Tibial artery (tissue), 4 donors: ENCODE results near the gene NEMF.
"Not testable (repeated sequence)": the region's sequence is repeated elsewhere in the genome, so short reads cannot be mapped to it uniquely, and the experiment has no call there.

Experiments used
- DNase-seq, 2 donors: peaks; one replicate each; pipeline ENCODE4 v3.0.0-alpha.2; 2019
- H3K27ac ChIP-seq, 2 donors: fragments of 200-600 bp; sonication (generic) in 1 of 2; 1 replicate in 1 of 2; 2 replicates in 1 of 2; pipeline ENCODE4 v1.5.1; 2018 to 2019; ENCODE audit warnings: mild to moderate bottlenecking in 1 of 2
- H3K27me3 ChIP-seq, 2 donors: fragments of 200-600 bp; sonication (generic) in 1 of 2; one replicate each; pipeline versions ENCODE4 v1.5.1 to v1.6.0; 2016 to 2019
- H3K36me3 ChIP-seq, 3 donors: fragments of 200-600 bp; sonication (generic) in 2 of 3; one replicate each; pipeline ENCODE4 v1.5.1; 2016 to 2019; ENCODE audit warnings: mild to moderate bottlenecking in 2 of 3
- H3K4me1 ChIP-seq, 4 donors: fragments of 200-600 bp; sonication (generic) in 2 of 4; 1 replicate in 3 of 4; 2 replicates in 1 of 4; pipeline ENCODE4 v1.5.1; 2016 to 2019
- H3K4me3 ChIP-seq, 2 donors: fragments of 200-600 bp; sonication (generic) in 1 of 2; 1 replicate in 1 of 2; 2 replicates in 1 of 2; pipeline ENCODE4 v1.5.1; 2018 to 2019; ENCODE audit warnings: mild to moderate bottlenecking in 2 of 2
- H3K9me3 ChIP-seq, 3 donors: fragments of 200-600 bp; sonication (generic) in 1 of 3; one replicate each; pipeline ENCODE4 v1.5.1; 2016 to 2019
- CTCF ChIP-seq, 2 experiments: fragments of 200-600 bp in 1 of 2; fragments of 450-650 bp in 1 of 2; IDR thresholded peaks; one replicate each; pipeline ENCODE4 v1.5.1; 2017 to 2019; ENCODE audit warnings: antibody characterized with exemption in 2 of 2, mild to moderate bottlenecking in 1 of 2, moderate library complexity in 1 of 2
- intact Hi-C: fragments of 100-400 bp; cut with DNase I; formaldehyde crosslinking; loops from one replicate; pipeline ENCODE4 v1.15.0; 2023; ENCODE audit warnings: low total_unique reads

The NEMF gene

GRCh38 chr14:49820176-49820575, 32.4 kb downstream of the NEMF start:
- no peak overlapping the region for H3K27ac ChIP-seq
- TF ChIP-seq CTCF (IDR thresholded peaks at IDR 0.05), result no peak
- intact Hi-C loops, result no loop called here
- H3K27me3 ChIP-seq, result no peaks in the 10 kb centered on the region
- no peak for DNase-seq
- no peak overlapping the region for H3K4me3 ChIP-seq
- peaks cover 0 to 7% (median 6%) of the 10 kb centered on the region in 3 donors for H3K9me3 ChIP-seq
- no peaks in the 10 kb centered on the region for H3K4me1 ChIP-seq
- peaks cover 74 to 86% (median 77%) of the 10 kb centered on the region in 3 donors for H3K36me3 ChIP-seq

- no peak for DNase-seq
- peaks cover 74 to 86% (median 83%) of the 10 kb centered on the region in 3 donors for H3K36me3 ChIP-seq
- intact Hi-C loops, result no loop called here
These were observed 35.7 kb downstream of the NEMF start for GRCh38 chr14:49816844-49817243.

GRCh38 chr14:49816118-49816517, 36.5 kb downstream of the NEMF start:
- H3K27me3 ChIP-seq, H3K4me3 ChIP-seq, H3K4me1 ChIP-seq, H3K27ac ChIP-seq, DNase-seq, intact Hi-C loops: not testable (repeated sequence)
- H3K36me3 ChIP-seq, result peaks cover 82 to 93% (median 90%) of the 10 kb centered on the region in 3 donors
- H3K9me3 ChIP-seq, result peaks cover 0 to 16% (median 6%) of the 10 kb centered on the region in 3 donors

More at GRCh38 chr14:49816844-49817243, 35.7 kb downstream of the NEMF start:
- Histone ChIP-seq H3K4me3 (no peak overlapping the region), H3K27me3 (no peaks in the 10 kb centered on the region), H3K4me1 (no peaks in the 10 kb centered on the region), H3K9me3 (peaks cover 0 to 16% (median 6%) of the 10 kb centered on the region in 3 donors), H3K27ac (no peak overlapping the region)
- no peak for TF ChIP-seq CTCF (IDR thresholded peaks at IDR 0.05)

GRCh38 chr14:49808780-49809179, 43.8 kb downstream of the NEMF start:
- intact Hi-C loops, result no loop called here
- TF ChIP-seq CTCF (IDR thresholded peaks at IDR 0.05), result no peak
- Histone ChIP-seq H3K9me3 (peaks cover 0 to 9% (median 0%) of the 10 kb centered on the region in 3 donors), H3K36me3 (peaks cover 80 to 90% (median 87%) of the 10 kb centered on the region in 3 donors), H3K27me3 (no peaks in the 10 kb centered on the region), H3K27ac (no peak overlapping the region), H3K4me3 (no peak overlapping the region), H3K4me1 (no peaks in the 10 kb centered on the region)
- DNase-seq, result no peak

GRCh38 chr14:49796025-49796424, 56.6 kb downstream of the NEMF start:
- no peaks in the 10 kb centered on the region for H3K27me3 ChIP-seq
- H3K9me3 ChIP-seq, result no peaks in the 10 kb centered on the region
- intact Hi-C loops, result no loop called here
- TF ChIP-seq CTCF (IDR thresholded peaks at IDR 0.05), result no peak
- DNase-seq, result no peak
- peaks cover 65 to 99% (median 80%) of the 10 kb centered on the region in 3 donors for H3K36me3 ChIP-seq
- H3K27ac ChIP-seq, result no peak overlapping the region
- H3K4me1 ChIP-seq, result no peaks in the 10 kb centered on the region
- H3K4me3 ChIP-seq, result no peak overlapping the region

- peaks cover 57 to 98% (median 78%) of the 10 kb centered on the region in 3 donors for H3K36me3 ChIP-seq
- no peak for TF ChIP-seq CTCF (IDR thresholded peaks at IDR 0.05)
- no peaks in the 10 kb centered on the region for H3K4me1 ChIP-seq
- intact Hi-C loops, result no loop called here
- H3K27me3 ChIP-seq, result no peaks in the 10 kb centered on the region
- no peaks in the 10 kb centered on the region for H3K9me3 ChIP-seq
- DNase-seq, result no peak
- no peak overlapping the region for H3K27ac ChIP-seq
- H3K4me3 ChIP-seq, result no peak overlapping the region
These were observed 60.0 kb downstream of the NEMF start for GRCh38 chr14:49792618-49793017.
